Posterior vena cava (tissue), 2 donors: ENCODE data around the gene SMOC2. TPM values are rescaled to one million over a fixed set of nuclear protein-coding genes. Genes with fewer than 3 reads are reported as not detected.

ENCODE experiments used
- DNase-seq: peaks from one replicate; pipeline ENCODE4 v3.0.0-alpha.2; 2020; ENCODE audit warnings: low spot score
- intact Hi-C, 2 donors: fragments of 100-400 bp; cut with DNase I; formaldehyde crosslinking; loops; one replicate each; pipeline versions ENCODE4 v1.14.1 to v1.14.2; 2022 to 2023
- total RNA-seq, 2 donors: library from RNA; stranded (reverse); fragmentation: NEBNext Ultra II Directional; extraction: Animal tissue kit (Norgen Biotek cat#: 25700); gene quantifications; one replicate each; pipeline ENCODE4 v1.2.1, GENCODE V29; 2021
- donor health status: DM: yes; HTN: yes; CAD: no.
- donor health status: DM: yes; HTN: yes; CAD: no.

Gene SMOC2
- total RNA-seq, 2 donors from 2014 or later, result 77.6 to 176 TPM

- intact Hi-C loops, result no loop called here
- no peak for DNase-seq
These were observed 27.1 kb downstream of the SMOC2 start for GRCh38 chr6:168468045-168468444.

GRCh38 chr6:168469521-168469920 lies 28.5 kb downstream of the SMOC2 start:
- intact Hi-C loops, result no loop called here
- DNase-seq, result no peak

- no peak for DNase-seq
- intact Hi-C loops, result no loop called here
These were observed 28.9 kb downstream of the SMOC2 start for GRCh38 chr6:168469926-168470325.

- intact Hi-C loops, result no loop called here
- DNase-seq, result no peak
These were observed 31.4 kb downstream of the SMOC2 start for GRCh38 chr6:168472363-168472762.

GRCh38 chr6:168473197-168473596 lies 32.2 kb downstream of the SMOC2 start:
- intact Hi-C loops, result no loop called here
- no peak for DNase-seq

GRCh38 chr6:168475188-168476013 lies 34.4 kb downstream of the SMOC2 start:
- intact Hi-C loops, result no loop called here
- DNase-seq, result no peak

GRCh38 chr6:168479421-168479820 lies 38.4 kb downstream of the SMOC2 start:
- intact Hi-C loops, result no loop called here

GRCh38 chr6:168480481-168480880 lies 39.5 kb downstream of the SMOC2 start:
- no peak for DNase-seq
- intact Hi-C loops, result no loop called here

More at GRCh38 chr6:168479421-168479820, 38.4 kb downstream of the SMOC2 start:
- no peak for DNase-seq

GRCh38 chr6:168485818-168486217 lies 44.8 kb downstream of the SMOC2 start:
- intact Hi-C loops, result no loop called here
- DNase-seq, result no peak

- no peak for DNase-seq
- intact Hi-C loops, result no loop called here
These were observed 49.8 kb downstream of the SMOC2 start for GRCh38 chr6:168490757-168491156.

GRCh38 chr6:168493976-168494375 lies 53.0 kb downstream of the SMOC2 start:
- intact Hi-C loops, result no loop called here
- no peak for DNase-seq

- no peak for DNase-seq
- intact Hi-C loops, result no loop called here
These were observed 53.7 kb downstream of the SMOC2 start for GRCh38 chr6:168494726-168495125.

GRCh38 chr6:168495133-168495532 lies 54.1 kb downstream of the SMOC2 start:
- intact Hi-C loops, result no loop called here
- no peak for DNase-seq

GRCh38 chr6:168495636-168496035 lies 54.7 kb downstream of the SMOC2 start:
- intact Hi-C loops, result no loop called here
- DNase-seq, result peak; percentile 71

GRCh38 chr6:168496139-168496996 lies 55.4 kb downstream of the SMOC2 start:
- intact Hi-C loops, result no loop called here
- peak; percentile 70 for DNase-seq

- intact Hi-C loops, result no loop called here
- DNase-seq, result peak; percentile 76
These were observed 56.0 kb downstream of the SMOC2 start for GRCh38 chr6:168496997-168497331.

GRCh38 chr6:168497381-168497780 lies 56.4 kb downstream of the SMOC2 start:
- intact Hi-C loops, result no loop called here
- no peak for DNase-seq

- intact Hi-C loops, result no loop called here
- peak; percentile 79 for DNase-seq
These were observed 57.3 kb downstream of the SMOC2 start for GRCh38 chr6:168498161-168498843.

GRCh38 chr6:168499045-168499650 lies 58.2 kb downstream of the SMOC2 start:
- no peak for DNase-seq
- intact Hi-C loops, result no loop called here

- intact Hi-C loops, result no loop called here
- DNase-seq, result peak; percentile 66
These were observed 59.5 kb downstream of the SMOC2 start for GRCh38 chr6:168500519-168500918.
